IMR-90 (cell line): ENCODE results near the gene FRMD5. TPM values are rescaled to one million over a fixed set of nuclear protein-coding genes. Genes with fewer than 3 reads are reported as not detected.

Experiments
- ATAC-seq: fragments of 200-7000 bp; cut with Tn5 transposase; 2 replicates; pipeline ENCODE4 v1.9.1; 2020; ENCODE audit warnings: low read depth, mild to moderate bottlenecking, moderate library complexity
- BruUV-seq: library from RNA; stranded (reverse); fragments of 400-500 nt; replicated peaks from 2 replicates; lab custom pipeline; 2021; lab: Mats Ljungman, UMichigan
- CTCF ChIA-PET: fragments of 300-600 bp; formaldehyde crosslinking; extraction: SDS; loops from one replicate; lab custom pipeline; 2021; ENCODE audit warnings: antibody characterized with exemption; lab: Yijun Ruan, JAX
- POLR2A ChIA-PET: fragments of 300-600 bp; sonication (Branson Sonifier 250); formaldehyde crosslinking; loops from one replicate; lab custom pipeline; 2022; ENCODE audit warnings: antibody characterized with exemption; ENCODE audit not compliant: unreplicated experiment; lab: Charles Lee
- DNase-seq: peaks from one replicate; pipeline ENCODE4 v3.0.0; 2013
- H2AFZ ChIP-seq: replicated peaks from 2 replicates; pipeline ENCODE3; 2013; ENCODE audit warnings: low read length, mild to moderate bottlenecking; ENCODE audit not compliant: poor library complexity
- H2AK5ac ChIP-seq: 2 replicates; pipeline ENCODE4 v1.6.1; 2013; ENCODE audit warnings: low read depth, low read length, inconsistent platforms
- H2AK9ac ChIP-seq: replicated peaks from 2 replicates; pipeline ENCODE3; 2013; ENCODE audit warnings: mild to moderate bottlenecking, low read depth, low read length, moderate library complexity; ENCODE audit not compliant: poor library complexity
- H2BK120ac ChIP-seq: 2 replicates; pipeline ENCODE4 v1.6.1; 2013; ENCODE audit warnings: low read depth, low read length, inconsistent platforms
- H2BK15ac ChIP-seq: 3 replicates; pipeline ENCODE4 v1.6.1; 2013; ENCODE audit warnings: low read depth, low read length, inconsistent platforms
- H2BK20ac ChIP-seq: 2 replicates; pipeline ENCODE4 v1.6.1; 2013; ENCODE audit warnings: low read depth, mild to moderate bottlenecking, inconsistent platforms, low read length, moderate library complexity
- H2BK5ac ChIP-seq: 2 replicates; pipeline ENCODE4 v1.6.1; 2013; ENCODE audit warnings: mild to moderate bottlenecking, low read depth, low read length, inconsistent platforms; ENCODE audit not compliant: poor library complexity, severe bottlenecking
- H3K14ac ChIP-seq: replicated peaks from 2 replicates; pipeline ENCODE4 v1.6.1; 2013; ENCODE audit warnings: low read depth, low read length, inconsistent platforms
- H3K18ac ChIP-seq: 2 replicates; pipeline ENCODE4 v1.6.1; 2013; ENCODE audit warnings: low read depth, low read length, control low read depth
- H3K23ac ChIP-seq: 2 replicates; pipeline ENCODE4 v1.6.1; 2013; ENCODE audit warnings: low read depth, low read length, inconsistent platforms
- H3K27ac ChIP-seq: 2 replicates; pipeline ENCODE4 v1.5.1; 2013; ENCODE audit warnings: mild to moderate bottlenecking, control low read depth, low read length; ENCODE audit not compliant: insufficient read depth
- H3K27me3 ChIP-seq: 2 replicates; pipeline ENCODE4 v1.6.1; 2013; ENCODE audit warnings: low read length; ENCODE audit not compliant: control insufficient read depth, insufficient read depth
- H3K36me3 ChIP-seq: 2 replicates; pipeline ENCODE4 v1.6.1; 2013; ENCODE audit warnings: low read length, mixed read lengths; ENCODE audit not compliant: control insufficient read depth, insufficient read depth
- H3K4ac ChIP-seq: 2 replicates; pipeline ENCODE4 v1.6.1; 2013; ENCODE audit warnings: low read depth, low read length, inconsistent platforms
- H3K4me1 ChIP-seq: 2 replicates; pipeline ENCODE4 v1.6.1; 2013; ENCODE audit warnings: low read length, mixed read lengths; ENCODE audit not compliant: control insufficient read depth, insufficient read depth
- H3K4me2 ChIP-seq: 2 replicates; pipeline ENCODE4 v1.6.1; 2013; ENCODE audit warnings: low read depth, mild to moderate bottlenecking, control low read depth, low read length, moderate library complexity
- H3K4me3 ChIP-seq: 2 replicates; pipeline ENCODE4 v1.5.1; 2013; ENCODE audit warnings: low read depth, mild to moderate bottlenecking, control low read depth, low read length, moderate library complexity; ENCODE audit not compliant: insufficient read depth
- H3K56ac ChIP-seq: 2 replicates; pipeline ENCODE4 v1.6.1; 2013; ENCODE audit warnings: low read length, inconsistent platforms; ENCODE audit not compliant: insufficient read depth; ENCODE audit errors: extremely low read depth
- H3K79me1 ChIP-seq, 2 experiments: 2 replicates each; pipeline ENCODE4 v1.6.1; 2013; ENCODE audit warnings: low read length in 2 of 2, inconsistent platforms in 1 of 2, low read depth in 1 of 2
- H3K9ac ChIP-seq: 2 replicates; pipeline ENCODE4 v1.6.1; 2013; ENCODE audit warnings: low read depth, low read length, control low read depth
- H3K9me1 ChIP-seq: 2 replicates; pipeline ENCODE4 v1.6.1; 2013; ENCODE audit warnings: low read length, inconsistent platforms; ENCODE audit not compliant: insufficient read depth
- H3K9me3 ChIP-seq: 2 replicates; pipeline ENCODE4 v1.6.1; 2013; ENCODE audit warnings: low read length; ENCODE audit not compliant: control insufficient read depth, insufficient read depth
- H4K20me1 ChIP-seq: 2 replicates; pipeline ENCODE4 v1.6.1; 2013; ENCODE audit warnings: low read length, inconsistent platforms; ENCODE audit not compliant: insufficient read depth
- H4K5ac ChIP-seq: 2 replicates; pipeline ENCODE4 v1.6.1; 2013; ENCODE audit warnings: mild to moderate bottlenecking, low read depth, low read length, control low read depth
- H4K8ac ChIP-seq, 2 experiments: 2 replicates each; pipeline ENCODE4 v1.6.1; 2013; ENCODE audit warnings: low read depth in 2 of 2, low read length in 2 of 2, control low read depth in 1 of 2, inconsistent platforms in 1 of 2
- H4K91ac ChIP-seq: 2 replicates; pipeline ENCODE4 v1.6.1; 2013; ENCODE audit warnings: low read depth, low read length, inconsistent platforms; ENCODE audit not compliant: insufficient read depth
- CHD1 ChIP-seq: IDR thresholded peaks from 2 replicates; pipeline ENCODE4 v1.6.1; 2012; ENCODE audit warnings: low read depth, low read length, improper control_type of control experiment
- MAFK ChIP-seq: IDR thresholded peaks from 2 replicates; pipeline ENCODE4 v1.6.1; 2012; ENCODE audit warnings: low read depth, low read length, improper control_type of control experiment
- MAZ ChIP-seq: IDR thresholded peaks from 2 replicates; pipeline ENCODE4 v1.6.1; 2012; ENCODE audit warnings: low read depth, mild to moderate bottlenecking, low read length, improper control_type of control experiment, moderate library complexity, borderline replicate concordance
- MXI1 ChIP-seq: IDR thresholded peaks from 2 replicates; pipeline ENCODE4 v1.6.1; 2012; ENCODE audit warnings: low read depth, mild to moderate bottlenecking, low read length, moderate library complexity, borderline replicate concordance
- RFX5 ChIP-seq: IDR thresholded peaks from 2 replicates; pipeline ENCODE4 v1.8.0; 2012; ENCODE audit warnings: low read depth, mild to moderate bottlenecking, low read length, moderate library complexity
- WGBS, 2 experiments: methylation state at CpG; one replicate each; pipeline versions ENCODE4 v1.1.5 to v1.1.7; 2013; ENCODE audit warnings: missing lambda C conversion rate in 2 of 2; ENCODE audit not compliant: insufficient read length in 1 of 2; ENCODE audit errors: extremely low coverage in 2 of 2; 5-methylcytosine and 5-hydroxymethylcytosine counted together
- dilution Hi-C: fragments of 300-500 bp; cut with HindIII; formaldehyde crosslinking; loops from one replicate; pipeline ENCODE4 v1.14.3; 2018; ENCODE audit warnings: low sequenced_read_pairs; ENCODE audit not compliant: unreplicated experiment
- in situ Hi-C: fragments of 300-500 bp; cut with MboI; formaldehyde crosslinking; loops from 3 replicates; pipeline ENCODE4 v1.14.3; 2019; ENCODE audit warnings: low sequenced_read_pairs, inconsistent platforms, mixed read lengths
- intact Hi-C: fragments of 100-400 bp; cut with micrococcal nuclease; formaldehyde crosslinking; loops from 2 replicates; pipeline ENCODE4 v1.10.0; 2022
- polyA plus RNA-seq, 3 experiments: library from polyadenylated mRNA; depleted of rRNA; stranded (reverse); fragments of >200 nt; gene quantifications; 2 replicates each; pipeline ENCODE4 v1.2.3, GENCODE V29; 2012; ENCODE audit warnings: low replicate concordance in 1 of 3
- total RNA-seq: library from RNA; depleted of rRNA; stranded (reverse); fragments of >200 nt; gene quantifications from 2 replicates; pipeline ENCODE4 v1.2.3, GENCODE V29; 2012
- TF ChIP-seq, protein P1 (sequence below): conservative IDR thresholded peaks from 2 replicates; pipeline ENCODE4 v1.5.1; 2012; ENCODE audit warnings: mild to moderate bottlenecking, low read depth, low read length, improper control_type of control experiment

FRMD5 gene
- total and polyA plus RNA-seq, 2 of the 4 experiments (the other 2 are of a cell fraction): 4.1 to 5.4 TPM

DNA sequence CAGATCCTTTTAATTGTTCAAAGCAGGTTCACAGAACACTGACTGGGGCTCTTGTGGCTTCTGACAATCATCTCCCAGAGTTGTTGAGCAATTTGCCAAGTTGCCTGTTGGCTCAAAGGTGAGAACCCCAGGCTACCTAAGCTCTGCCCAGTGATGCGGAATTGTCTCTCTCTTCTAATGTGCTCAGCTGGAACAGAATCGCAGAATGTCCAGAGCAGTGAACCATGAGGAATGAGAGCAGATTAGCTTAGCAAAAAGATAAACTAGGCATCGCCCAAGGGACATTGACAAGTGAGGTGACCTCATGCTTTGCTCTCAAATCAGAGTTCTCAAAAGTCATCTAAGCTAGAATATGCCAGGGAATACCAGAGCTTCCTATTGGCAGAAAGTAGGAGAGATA lies 220.2 kb downstream of the FRMD5 start:
- dilution Hi-C loops: no loop called here
- intact Hi-C loops: no loop called here
- TF ChIP-seq MAZ (no peak), RFX5 (no peak), CHD1 (no peak), MAFK (no peak), MXI1 (no peak)
- TF ChIP-seq, protein P1, sequence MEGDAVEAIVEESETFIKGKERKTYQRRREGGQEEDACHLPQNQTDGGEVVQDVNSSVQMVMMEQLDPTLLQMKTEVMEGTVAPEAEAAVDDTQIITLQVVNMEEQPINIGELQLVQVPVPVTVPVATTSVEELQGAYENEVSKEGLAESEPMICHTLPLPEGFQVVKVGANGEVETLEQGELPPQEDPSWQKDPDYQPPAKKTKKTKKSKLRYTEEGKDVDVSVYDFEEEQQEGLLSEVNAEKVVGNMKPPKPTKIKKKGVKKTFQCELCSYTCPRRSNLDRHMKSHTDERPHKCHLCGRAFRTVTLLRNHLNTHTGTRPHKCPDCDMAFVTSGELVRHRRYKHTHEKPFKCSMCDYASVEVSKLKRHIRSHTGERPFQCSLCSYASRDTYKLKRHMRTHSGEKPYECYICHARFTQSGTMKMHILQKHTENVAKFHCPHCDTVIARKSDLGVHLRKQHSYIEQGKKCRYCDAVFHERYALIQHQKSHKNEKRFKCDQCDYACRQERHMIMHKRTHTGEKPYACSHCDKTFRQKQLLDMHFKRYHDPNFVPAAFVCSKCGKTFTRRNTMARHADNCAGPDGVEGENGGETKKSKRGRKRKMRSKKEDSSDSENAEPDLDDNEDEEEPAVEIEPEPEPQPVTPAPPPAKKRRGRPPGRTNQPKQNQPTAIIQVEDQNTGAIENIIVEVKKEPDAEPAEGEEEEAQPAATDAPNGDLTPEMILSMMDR: no peak

More for the DNA sequence above, 220.2 kb downstream of the FRMD5 start:
- no peak overlapping the region for H2BK15ac ChIP-seq
- H3K4ac ChIP-seq: no peak overlapping the region
- H4K91ac ChIP-seq: no peak overlapping the region
- no peak overlapping the region for H3K9ac ChIP-seq
- no TSS peak for BruUV-seq
- ChIA-PET POLR2A (no interaction called here), CTCF (interaction anchor here (1.0 kb wide), 1 partner anchor 16 kb away, joined by 3 read pairs; no protein-coding TSS in a partner anchor)
- in situ Hi-C loops: no loop called here
- H3K14ac ChIP-seq: no peak overlapping the region
- ATAC-seq (no peak), DNase-seq (no peak)
- H2AK5ac ChIP-seq: no peak overlapping the region
- H3K56ac ChIP-seq: no peak overlapping the region
- H4K5ac ChIP-seq: no peak overlapping the region
- no peaks in the 10 kb centered on the region for H3K79me1 ChIP-seq
- H3K36me3 ChIP-seq: no peaks in the 10 kb centered on the region
- H3K4me3 ChIP-seq: no peak overlapping the region
- H2AK9ac ChIP-seq: no peak overlapping the region
- H3K18ac ChIP-seq: no peak overlapping the region
- H2BK5ac ChIP-seq: no peak overlapping the region
- H2BK120ac ChIP-seq: no peak overlapping the region
- peaks cover 4% of the 10 kb centered on the region; the same call in 1 of the 2 replicates for H3K9me1 ChIP-seq
- no CpG with 5 or more reads among the region's 3 CpGs for WGBS, 2 experiments
- H3K23ac ChIP-seq: no peak overlapping the region
- H3K27ac ChIP-seq: no peak overlapping the region
- no peaks in the 10 kb centered on the region for H4K20me1 ChIP-seq
- H3K4me1 ChIP-seq: no peaks in the 10 kb centered on the region
- no peak overlapping the region for H2BK20ac ChIP-seq
- H3K27me3 ChIP-seq: no peaks in the 10 kb centered on the region
- no peak overlapping the region for H2AFZ ChIP-seq
- H4K8ac ChIP-seq: no peak overlapping the region
- H3K9me3 ChIP-seq: no peaks in the 10 kb centered on the region
- H3K4me2 ChIP-seq: no peak overlapping the region
